ENCODE results near the gene TRAPPC4.
A peak's percentile ranks its signal among the peaks of the same experiment; 100 is the strongest.
"Not testable (repeated sequence)": the region's sequence is repeated elsewhere in the genome, so short reads cannot be mapped to it uniquely, and the experiment has no call there.

Gene TRAPPC4

DNA sequence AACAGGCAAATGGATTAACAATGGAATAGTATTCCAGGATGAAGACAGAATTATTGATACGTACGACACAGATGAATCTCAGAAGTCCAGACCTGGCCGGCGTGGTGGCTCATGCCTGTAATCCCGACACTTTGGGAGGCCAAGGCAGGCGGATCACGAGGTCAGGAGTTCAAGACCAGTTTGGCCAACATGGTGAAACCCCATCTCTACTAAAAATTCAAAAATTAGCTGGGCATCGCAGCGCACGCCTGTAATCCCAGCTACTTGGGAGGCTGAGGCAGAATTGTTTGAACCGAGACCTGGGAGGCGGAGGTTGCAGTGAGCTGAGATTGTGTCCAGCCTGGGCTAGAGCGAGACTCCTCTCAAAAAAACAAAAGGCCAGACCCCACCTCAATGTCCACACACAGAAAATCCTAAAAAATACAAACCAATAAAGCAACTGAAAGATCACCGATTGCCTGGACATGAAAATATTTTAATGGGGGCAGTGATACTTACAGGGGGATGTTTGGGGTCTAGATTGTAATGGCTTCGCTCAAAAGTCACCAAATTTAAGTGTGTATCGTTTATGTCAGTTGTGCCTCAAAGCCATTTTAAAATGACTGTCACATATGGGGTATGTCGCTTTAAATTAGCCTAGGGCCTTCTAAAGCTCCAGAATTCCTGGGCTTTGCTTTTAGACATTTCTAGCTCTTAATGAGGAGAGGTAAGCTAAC, 4.2 kb upstream of the TRAPPC4 start:
- no peak for DNase-seq

DNA sequence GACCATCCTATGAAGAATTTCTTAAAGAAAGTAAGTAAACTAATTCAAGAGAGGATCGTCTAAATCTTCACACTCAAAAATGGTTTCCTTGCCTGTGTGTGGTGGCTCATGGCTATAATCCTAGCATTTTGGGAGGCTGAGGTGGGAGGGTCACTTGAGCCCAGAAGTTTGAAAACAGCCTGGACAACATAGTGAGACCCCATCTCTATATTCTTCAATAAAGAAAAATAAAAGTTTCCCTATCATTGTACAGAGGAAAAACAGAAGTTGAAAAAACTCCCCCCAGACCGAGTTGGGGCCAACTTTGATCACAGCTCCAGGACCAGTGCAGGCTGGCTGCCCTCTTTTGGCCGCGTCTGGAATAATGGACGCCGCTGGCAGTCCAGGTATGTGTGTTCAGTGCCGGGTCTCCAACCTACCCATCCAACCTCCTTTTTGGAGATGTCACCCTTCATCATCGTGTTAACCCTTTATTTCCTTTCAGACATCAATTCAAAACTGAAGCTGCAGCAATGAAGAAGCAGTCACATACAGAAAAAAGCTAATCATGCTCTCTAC, 3.4 kb upstream of the TRAPPC4 start:
- no peak for DNase-seq

DNA sequence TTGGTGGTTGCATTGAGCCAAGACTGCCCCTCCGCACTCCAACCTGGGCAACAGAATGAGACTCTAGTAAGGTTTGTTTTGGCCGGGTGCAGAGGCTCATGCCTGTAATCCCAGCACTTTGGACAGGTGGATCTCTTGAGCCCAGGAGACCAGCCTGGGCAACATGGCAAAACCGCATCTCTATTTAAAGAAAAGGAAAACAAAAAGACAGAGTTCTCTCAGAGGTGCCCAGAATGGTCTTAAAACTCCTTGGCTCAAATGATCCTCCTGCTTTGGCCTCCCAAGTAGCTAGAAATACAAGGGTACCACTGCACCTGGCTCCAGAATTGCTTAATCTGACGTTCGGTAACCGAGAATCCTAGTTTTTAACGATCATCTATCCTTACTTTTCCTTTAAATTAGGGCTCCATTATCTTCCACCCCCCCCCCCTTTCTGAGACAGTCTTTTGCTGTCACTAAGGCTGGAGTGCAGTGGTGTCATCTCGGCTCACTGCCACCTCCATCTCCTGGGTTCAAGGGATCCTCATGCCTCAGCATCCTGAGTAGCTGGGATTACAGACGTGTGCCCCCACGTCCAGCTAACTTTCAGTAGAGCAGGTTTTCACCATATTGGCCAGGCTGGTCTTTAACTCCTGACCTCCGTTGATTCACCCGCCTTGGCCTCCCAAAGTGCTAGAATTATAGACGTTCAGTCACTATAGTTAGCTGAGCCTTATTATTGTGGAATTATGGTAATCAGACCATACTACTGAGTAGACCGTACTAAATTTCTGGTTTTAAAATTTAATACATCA, 2.2 kb upstream of the TRAPPC4 start:
- DNase-seq: no peak

DNA sequence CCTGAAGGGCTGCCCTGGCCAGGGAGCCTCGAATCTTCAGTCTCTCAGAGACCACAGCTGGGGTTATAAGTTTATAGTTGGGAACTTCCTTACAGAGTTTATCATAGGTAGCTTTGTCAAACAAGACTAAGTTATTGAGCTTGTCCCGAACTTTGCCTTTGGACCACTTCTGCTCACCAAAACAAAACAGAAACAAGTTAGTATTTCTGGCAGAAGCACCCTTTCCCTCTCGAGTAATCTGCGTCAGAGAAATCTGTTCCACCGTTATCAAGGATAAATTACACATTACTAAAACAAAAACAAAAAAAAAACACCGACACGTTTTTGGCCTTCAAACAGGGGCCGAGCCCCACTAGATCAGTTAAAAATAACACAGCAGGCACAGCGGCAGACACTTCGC, 1.2 kb upstream of the TRAPPC4 start:
- not testable (repeated sequence) for DNase-seq

DNA sequence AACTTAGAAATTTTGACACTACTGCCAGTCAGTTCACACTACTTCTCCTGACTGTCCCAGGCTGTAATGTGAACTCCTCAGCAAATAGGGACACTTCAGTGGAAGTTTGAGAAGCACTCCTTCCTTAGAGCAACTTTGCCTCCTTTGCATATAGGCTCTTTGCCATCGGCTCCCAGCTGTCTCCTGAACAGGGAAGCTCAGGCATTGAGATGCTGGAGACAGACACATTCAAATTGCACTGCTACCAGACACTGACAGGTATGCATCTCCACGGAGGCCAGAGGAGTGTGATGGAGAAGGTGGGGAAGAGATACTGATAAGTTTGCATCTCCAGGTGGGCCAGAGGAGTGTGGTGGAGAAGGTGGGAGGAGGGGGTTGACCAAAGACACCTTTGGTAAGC, 1.4 kb downstream of the TRAPPC4 start:
- no peak for DNase-seq

DNA sequence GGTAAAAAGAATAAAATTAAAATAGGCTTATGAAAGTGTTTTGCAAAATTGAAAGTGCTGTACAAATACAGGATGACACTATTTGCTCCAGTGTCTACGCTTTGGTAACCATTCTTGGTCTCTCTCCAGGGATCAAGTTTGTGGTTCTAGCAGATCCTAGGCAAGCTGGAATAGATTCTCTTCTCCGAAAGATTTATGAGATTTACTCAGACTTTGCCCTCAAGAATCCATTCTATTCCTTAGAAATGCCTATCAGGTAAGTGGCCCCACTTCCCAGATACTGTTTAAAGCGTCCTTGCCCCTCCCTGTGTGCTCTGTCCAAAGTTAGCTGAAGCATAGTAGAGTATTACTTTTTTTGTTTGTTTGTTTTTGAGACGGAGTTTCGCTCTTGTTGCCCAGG, 3.1 kb downstream of the TRAPPC4 start:
- DNase-seq: no peak

DNA sequence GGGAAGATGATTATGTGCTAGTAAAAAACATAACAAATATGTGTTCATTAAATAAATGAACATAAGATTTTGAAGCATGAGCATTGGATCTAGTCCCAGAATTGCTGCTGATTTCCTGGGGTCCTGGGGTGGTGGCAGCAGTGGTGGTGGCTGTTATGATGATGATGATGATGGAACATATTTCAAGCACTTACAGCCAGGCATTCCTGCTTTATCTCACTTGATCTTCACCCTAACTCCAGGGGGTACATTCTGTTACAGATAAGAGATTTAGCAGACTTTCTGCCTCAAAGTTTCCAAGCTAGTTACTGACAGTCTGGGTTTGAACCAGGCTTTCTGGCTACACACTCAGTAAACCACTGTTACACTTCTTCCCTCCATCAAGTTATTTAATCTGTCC, 5.2 kb downstream of the TRAPPC4 start:
- DNase-seq: no peak

DNA sequence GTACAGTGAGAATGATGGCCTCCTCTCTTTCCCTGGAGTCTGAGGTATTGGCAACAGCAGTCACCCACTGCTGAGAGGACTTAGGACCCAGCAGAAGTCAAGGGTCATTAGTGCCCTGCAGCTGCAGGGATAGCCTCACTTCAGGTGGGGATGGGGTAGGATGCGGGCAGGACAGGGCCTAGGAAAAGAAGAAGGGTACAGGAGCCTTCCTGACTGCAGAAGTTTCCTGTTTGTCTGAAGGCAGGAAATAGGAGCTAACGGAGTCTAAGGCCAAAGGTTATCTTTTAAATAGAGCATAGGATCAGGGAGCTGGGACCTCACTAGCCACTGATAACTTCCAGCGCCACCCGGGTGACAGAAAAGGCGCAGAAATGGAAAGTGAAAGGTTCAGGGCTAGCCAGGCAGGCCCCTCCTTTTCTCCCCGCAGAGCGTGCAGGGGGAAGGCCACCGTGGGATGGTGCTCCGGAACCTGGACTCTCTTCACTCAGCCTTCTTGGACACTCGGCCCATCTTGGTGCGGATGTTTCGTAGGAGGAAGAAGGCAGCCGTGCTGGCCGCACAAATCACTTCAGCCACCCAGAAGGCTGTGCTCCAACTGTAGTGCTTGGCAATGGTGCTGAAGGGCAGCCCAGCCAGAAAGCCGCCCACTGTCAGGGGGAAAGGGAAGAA, 6.0 kb downstream of the TRAPPC4 start:
- no peak for DNase-seq

DNA sequence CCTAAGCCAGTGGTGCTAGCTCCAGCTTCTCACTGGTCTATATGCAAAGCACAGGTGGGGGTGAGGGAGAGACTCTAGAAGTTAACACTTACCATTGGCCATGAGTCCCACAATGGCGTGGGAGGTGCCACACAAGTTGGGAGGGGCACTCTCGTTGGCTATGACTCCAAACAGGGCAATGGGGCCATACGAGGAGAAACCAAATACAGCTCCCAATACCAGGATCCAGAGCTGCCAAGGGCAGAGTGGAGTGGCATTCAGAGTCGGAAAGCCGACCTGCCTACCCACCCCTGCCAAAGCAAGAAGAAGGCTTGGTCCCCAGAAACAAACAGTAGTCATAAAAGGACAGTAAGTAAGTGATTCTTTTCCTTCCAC, 6.5 kb downstream of the TRAPPC4 start:
- DNase-seq: no peak

DNA sequence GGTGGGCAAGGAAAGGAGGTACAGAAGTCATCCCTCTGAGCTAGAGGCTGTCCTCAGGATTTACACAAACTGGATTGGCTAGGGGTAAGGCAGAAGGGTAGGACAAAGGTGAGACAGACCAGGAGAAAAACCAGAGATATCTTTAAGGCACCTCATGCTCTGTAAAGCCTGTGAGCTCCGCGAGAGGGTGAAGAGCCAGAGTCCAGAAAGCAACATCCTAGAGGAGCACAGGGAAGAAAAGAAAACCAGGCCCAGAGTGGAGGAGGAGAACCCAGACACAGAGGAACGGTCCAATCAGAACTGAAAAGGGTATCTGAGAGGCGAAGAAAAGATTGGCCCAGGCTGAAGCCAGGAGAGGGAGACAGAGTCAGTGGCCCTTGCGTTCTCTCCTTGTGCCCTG, 7.0 kb downstream of the TRAPPC4 start:
- no peak for DNase-seq

DNA sequence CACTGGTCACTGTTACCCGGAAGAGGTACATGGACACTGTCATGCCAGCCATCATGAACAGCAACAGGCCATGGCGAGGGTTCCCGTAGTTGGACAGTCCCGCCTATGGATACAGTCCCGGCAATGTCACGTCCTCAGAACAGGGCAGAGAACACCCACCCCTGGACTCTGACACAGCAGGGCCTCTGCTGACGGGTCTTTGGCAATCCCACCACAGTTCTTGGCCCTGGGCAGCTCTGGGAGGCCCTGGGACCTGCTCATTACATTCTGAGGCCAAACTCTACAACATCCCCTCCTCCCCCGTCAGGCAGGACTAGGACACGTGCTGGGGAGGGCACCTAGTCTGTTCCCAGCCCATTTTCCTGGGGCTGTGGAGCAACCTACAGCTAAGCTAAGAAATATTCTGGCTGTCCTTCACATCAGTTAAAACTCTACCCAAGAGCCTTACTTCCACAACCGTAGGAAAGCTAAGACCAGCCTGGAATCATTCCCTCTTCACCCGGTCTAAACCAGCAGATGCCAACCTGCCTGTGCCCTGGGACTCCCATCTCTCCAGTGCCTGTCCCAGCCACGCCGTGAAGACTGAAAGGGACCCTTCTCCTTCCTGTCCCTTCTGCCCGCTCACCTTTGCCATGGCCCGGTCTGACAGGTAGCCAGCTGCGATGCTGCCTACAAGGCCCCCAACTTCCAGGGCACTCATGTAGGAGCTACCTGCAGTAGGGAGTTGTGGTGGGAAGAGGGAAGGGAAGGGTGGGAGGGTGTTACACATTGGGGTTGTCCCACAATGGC, 7.6 kb downstream of the TRAPPC4 start:
- no peak for DNase-seq

DNA sequence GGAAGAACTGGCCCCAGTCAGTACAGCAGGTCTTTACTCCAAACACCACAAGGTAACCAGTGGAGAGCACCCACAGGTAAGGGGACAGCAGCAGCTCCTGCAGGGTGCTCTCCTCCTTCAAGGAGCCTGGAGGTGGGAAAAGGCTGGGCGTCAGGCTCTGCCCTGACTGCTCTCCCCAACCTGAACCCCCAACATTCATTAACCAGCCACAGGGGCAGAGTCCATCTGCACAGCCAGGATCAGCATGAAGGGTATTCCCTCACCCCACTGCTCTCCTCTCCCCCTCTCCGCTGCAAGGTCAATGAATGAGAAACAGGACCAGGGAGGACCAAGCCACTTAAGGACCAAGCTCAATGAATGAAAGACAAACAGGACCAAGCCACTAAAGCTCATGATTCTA, 8.4 kb downstream of the TRAPPC4 start:
- DNase-seq: no peak

DNA sequence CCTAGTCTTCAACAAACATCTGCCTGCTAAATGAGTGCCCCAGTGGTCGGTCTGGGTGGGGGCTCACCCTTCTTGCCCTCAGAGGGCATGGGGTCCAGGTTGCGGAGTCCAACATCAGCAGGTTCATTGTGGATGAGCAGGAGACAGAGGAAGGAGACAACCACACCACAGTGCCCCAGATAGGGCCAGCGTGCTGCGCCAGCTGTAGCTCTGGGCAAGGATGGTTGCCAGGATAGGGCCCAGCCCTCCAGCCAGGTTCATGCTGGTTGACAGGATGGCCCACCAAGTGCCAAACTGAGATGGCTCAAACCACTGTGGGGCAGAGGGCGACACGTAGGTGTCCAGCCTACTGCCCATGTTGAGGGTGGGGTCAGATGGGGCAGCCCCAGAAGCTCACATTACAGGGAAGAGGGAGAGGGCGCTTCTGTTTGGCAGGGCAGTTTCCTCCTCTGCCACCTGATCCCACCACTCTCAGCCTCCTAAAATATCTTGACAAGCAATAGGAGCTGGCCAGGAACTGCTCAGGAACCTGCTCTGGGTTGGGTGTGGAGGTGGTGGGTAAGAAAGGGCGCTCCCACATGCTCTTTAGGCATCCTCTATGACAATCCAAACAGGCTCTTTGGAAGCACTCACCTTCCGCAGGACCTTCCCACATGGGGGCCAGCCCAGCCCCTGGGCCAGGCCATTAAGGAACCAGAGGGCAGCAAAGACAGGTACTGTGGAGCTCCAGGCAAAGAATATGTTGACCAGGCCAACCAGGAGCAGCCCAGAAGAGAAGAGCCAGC, 9.2 kb downstream of the TRAPPC4 start:
- DNase-seq: no peak

DNA sequence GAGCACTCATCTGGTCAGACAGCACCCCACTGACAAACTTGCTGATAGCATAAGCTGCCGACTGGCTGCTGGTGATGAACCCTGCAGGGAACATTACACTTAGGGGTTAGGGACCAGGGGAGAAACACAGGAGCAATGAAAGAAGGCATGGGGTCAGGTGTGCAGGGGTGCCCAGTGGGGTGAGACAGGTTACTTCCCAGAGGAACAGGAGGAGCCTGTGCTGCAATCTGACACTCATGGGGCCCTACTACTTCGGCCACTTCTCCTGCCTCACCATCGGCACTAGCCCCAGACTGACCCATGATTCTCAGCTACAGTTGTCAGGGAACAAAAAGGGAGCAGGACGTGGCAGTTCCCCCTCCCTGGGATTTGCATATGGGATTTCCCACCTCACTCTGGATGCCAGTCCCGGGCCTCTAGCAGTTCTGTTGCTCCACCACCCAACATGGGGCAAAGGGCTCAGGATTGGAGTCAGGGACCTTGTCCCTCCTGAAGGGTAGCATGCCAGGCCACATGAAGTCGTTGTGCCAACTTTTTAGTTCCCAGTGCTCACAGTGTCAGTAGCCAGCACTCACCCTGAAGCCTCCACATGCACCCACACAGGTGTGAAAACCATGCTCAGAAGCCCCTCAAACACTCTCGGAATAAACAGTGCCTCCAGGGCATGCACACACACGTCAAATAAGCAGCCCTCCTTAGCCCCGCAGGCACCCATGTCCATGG, 9.9 kb downstream of the TRAPPC4 start:
- no peak for DNase-seq

DNA sequence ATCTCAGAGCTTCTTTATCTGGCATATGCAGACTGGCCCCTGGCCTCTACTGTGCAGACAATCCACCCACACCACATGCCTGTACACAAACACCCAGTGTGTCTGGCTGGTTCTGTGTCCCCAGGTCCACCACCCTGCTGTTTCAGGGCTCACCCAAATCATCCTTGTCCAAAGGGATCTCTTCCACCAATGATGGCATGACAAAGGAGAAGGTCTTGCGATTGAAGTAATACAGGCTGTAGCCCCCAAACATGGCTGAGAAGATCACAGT, 10.4 kb downstream of the TRAPPC4 start:
- DNase-seq: no peak

DNA sequence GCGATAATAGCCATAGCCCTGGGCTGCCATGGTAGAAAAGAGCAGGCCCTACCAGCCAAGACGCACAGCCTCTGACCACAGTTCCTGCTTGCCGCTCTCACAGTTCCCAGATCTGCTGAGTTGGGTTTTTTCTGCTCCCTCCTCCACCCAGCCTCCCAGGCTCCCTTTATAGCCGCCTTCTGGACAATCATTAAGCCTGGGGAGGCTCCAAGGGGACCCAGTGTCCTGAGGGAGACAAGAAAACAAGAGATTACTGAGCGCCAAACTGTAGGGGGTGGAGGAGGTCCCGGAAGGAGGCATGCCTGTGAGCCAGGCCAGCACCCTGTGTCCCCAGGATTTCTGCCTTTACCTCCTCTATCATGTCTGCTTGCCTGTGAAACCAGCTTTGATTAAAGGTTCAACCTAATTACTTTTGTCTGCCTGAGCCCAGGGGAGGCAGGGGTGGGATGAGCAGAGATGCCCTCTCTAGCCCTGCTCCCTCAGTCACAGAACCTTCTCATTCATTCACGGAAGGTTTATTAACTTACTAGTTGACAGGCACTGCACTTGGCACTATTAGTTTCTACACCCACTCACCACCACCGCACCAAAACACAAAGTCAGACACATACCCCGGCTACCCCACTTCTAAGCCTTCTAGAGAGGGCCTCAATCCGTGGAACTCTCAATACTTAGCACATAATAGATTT, 10.9 kb downstream of the TRAPPC4 start:
- DNase-seq: peak; percentile 28

DNA sequence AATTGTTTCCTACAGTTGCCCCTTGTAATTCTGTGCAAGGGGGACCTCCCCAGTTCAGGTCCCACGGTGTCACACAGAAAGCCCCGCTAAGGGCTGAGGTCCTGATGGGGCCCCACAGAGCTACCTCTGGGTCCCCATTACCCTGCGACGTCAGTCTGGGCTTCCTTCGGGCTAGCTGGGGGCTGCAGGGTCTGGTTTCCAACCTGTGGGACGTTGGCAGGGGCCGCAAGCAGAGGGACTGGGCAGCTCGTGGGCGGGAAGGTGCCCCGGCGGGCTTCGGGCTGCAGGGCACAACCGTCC, 11.4 kb downstream of the TRAPPC4 start:
- DNase-seq: no peak

DNA sequence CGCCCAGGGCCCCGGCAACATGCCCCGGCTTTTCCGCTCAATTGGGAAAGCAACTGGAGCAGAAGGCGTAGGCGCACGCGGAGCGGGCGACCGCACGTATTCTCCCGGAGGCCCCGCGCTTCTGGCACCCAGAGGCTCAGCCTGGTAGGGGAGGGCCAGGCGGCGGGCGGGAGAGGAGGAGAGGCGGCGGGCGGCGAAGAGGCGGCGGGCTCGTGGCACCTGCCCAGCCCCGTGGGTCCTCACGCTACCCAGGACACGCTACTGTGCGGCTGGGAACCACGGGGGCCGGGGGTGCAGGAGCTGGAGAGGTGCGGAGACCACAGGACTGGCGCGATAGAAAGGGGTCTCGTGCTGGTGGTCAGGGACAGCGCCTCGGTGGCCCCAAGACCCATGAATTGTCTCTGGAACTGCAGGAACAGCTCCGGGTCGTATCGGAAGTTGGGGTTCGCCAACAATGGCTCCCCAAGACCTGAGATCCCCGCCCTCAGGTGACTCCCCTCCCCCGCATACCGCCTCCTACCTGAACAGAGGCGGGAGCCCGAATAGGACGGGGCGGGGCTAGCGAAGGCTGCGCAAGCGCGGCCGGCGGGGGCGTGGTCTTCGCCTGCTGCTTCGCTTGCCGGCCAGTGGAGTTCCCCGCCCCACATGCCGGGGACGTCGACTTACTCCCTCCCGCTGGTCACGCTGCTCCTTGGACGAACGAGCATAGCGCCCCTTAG, 11.9 kb downstream of the TRAPPC4 start, which contains the start of gene SLC37A4:
Gene SLC37A4 (minus strand): TSS at position 549 of the 719 bp plus-strand sequence.
- peak; percentile 98 for DNase-seq

DNA sequence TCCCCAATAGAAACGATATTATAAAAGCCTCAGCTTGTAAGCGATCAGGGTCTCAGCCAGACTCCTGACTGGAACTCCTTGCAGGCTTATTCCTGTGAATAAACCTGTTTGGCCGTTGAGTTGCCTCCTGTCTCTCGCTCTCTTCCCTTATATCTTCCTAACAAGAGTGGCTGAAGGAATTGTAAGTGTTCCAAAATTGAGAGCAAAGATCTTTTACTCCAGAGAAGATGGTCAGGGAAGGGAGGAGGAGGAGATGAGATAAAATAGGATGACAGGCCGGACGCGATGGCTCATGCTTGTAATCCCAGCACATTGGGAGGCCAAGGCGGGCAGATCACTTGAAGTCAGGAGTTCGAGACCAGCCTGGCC, 13.3 kb downstream of the TRAPPC4 start:
- DNase-seq: no peak

DNA sequence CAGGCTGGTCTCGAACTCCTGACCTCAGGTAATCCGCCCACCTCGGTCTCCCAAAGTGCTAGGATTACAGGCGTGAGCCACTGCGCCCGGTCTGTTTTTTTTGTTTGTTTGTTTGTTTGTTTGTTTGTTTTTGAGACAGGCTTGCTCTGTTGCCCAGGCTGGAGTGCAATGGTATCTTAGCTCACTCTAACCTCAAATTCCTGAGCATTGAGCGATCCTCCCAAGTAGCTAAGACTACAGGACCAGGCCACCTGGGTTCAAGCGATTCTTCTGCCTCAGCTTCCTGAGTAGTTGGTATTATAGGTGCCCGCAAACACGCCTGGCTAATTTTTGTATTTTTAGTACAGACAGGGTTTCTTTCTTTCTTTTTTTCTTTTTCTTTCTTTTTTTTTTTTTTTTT, 14.9 kb downstream of the TRAPPC4 start:
- DNase-seq: not testable (repeated sequence)

DNA sequence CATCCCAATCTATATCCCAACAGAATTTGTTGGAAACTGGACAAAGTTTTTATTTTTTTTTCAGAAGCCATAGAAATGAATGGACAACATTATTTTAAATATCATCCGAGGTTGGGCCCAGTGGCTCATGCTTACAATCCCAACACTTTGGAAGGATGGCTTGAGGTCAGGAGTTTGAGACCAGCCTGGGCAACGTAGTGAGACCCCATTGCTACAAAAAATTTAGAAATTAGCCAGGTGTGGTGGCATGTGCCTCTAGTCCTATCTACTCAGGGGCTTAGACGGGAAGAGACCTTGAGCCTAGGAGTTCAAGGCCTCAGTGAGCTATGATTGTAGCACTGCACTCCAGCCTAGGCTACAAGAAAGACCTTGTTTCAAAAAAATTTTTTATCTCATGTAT, 16.2 kb downstream of the TRAPPC4 start:
- DNase-seq: no peak

All from DMS79 treated with DMSO at 0.1 percent for 48 hours (cell line).